HUES6 (cell line): Measurements from ENCODE around the gene PIP4K2C.

Experiments used
- H3K27ac ChIP-seq: 2 replicates; pipeline ENCODE4 v1.7.0; 2013; ENCODE audit warnings: low read depth, mild to moderate bottlenecking, low read length, inconsistent platforms
- H3K27me3 ChIP-seq: 2 replicates; pipeline ENCODE4 v1.6.1; 2013; ENCODE audit warnings: low read length; ENCODE audit not compliant: control insufficient read depth, insufficient read depth
- H3K36me3 ChIP-seq: 2 replicates; pipeline ENCODE4 v1.6.1; 2013; ENCODE audit warnings: low read length; ENCODE audit not compliant: control insufficient read depth, insufficient read depth
- H3K4me1 ChIP-seq: 2 replicates; pipeline ENCODE4 v1.6.1; 2013; ENCODE audit warnings: low read length; ENCODE audit not compliant: control insufficient read depth, insufficient read depth
- H3K4me3 ChIP-seq: 2 replicates; pipeline ENCODE4 v1.5.1; 2013; ENCODE audit warnings: low read depth, low read length
- H3K9ac ChIP-seq: one replicate; pipeline ENCODE4 v1.6.1; 2013; ENCODE audit warnings: mild to moderate bottlenecking, low read length
- H3K9me3 ChIP-seq: 2 replicates; pipeline ENCODE4 v1.6.1; 2013; ENCODE audit warnings: low read depth, low read length; ENCODE audit not compliant: control insufficient read depth, insufficient read depth

Gene PIP4K2C

DNA sequence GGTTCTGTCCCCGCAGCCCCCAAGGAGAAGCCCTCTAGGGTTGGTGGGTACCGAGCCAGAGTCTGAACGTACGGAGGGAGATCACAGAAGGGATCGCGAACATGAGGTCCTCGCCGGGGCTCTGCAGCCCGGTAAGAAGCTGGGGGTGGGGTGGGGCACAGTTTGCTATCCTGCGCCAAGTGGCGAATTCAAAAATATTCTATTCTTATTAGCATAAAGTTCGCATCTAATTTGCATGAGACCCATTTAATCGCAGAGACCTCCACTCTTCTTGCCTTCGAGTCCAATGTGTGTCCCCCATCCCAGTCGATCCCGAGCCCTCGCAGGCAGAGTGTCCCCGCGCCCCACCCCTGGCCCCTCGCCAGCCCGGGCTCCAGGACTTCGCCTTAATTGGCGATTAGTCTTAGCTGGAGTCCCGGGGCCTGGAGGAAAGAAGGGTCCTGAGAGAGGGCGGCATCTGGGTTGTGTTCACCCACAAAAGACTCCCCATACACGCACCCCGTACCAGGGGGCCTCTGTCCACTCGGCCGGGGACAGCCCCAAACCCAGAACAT is 19.6 kb downstream of the PIP4K2C start:
- Histone ChIP-seq H3K36me3 (peaks cover 13% of the 10 kb centered on the region), H3K9ac (no peak overlapping the region), H3K9me3 (no peaks in the 10 kb centered on the region), H3K4me1 (peaks cover 26% of the 10 kb centered on the region), H3K27me3 (peaks cover 40% of the 10 kb centered on the region), H3K27ac (no peak overlapping the region), H3K4me3 (peak overlapping the region; percentile 79)

GRCh38 chr12:57611108-57611826 is 20.3 kb downstream of the PIP4K2C start, which contains the start of gene ARHGEF25:
Gene ARHGEF25, plus strand, starts transcription at chr12:57611435. Its CDS starts 460 bp downstream, at chr12:57611895.
- H3K9ac ChIP-seq = no peak within 1 kb of the TSS
- peaks cover 46% of the 10 kb centered on the region for H3K27me3 ChIP-seq
- H3K27ac ChIP-seq = no peak within 1 kb of the TSS
- H3K4me3 ChIP-seq = peak within 1 kb of the TSS; percentile 79
- H3K4me1 ChIP-seq = peaks cover 24% of the 10 kb centered on the region
- H3K9me3 ChIP-seq = no peaks in the 10 kb centered on the region
- peaks cover 15% of the 10 kb centered on the region for H3K36me3 ChIP-seq

DNA sequence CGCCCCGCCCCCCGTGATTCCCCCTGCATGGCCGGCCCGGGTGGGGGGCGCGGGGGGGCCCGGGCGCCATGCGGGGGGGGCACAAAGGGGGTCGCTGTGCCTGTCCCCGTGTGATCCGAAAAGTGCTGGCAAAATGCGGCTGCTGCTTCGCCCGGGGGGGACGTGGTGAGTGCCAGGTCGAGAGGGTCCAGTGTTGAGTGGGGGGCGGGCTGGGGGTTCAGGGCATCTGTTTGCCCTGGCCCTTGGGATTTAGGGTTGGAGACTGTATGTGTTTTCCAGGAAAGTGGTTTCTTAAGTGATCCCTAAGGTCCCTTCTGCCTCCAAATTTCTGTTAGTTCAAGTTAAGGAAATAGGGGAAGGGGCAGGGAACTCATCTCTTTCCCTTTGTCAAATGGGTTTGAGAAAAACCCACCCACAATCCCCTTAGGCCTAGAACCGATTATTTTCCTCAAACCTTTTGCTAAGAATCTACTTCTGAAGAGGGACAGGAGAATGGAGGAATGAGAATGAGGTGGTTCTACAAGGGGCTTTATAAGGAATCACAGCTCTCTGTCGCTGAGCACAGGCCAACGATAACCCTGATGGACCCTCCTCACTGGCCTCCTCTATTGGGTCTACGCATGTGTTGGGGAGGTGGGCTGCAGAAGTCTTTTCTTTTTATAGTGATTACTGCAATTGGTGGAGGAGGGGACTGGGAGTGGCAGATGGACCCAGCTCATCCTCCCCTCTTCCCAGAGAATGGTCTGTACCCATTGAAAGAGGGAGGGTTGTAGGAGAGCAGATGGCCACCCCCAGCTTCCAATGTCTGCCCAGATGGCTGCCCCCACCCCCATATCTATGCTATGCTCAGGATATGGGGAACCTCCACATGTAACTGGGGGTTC is 21.1 kb downstream of the PIP4K2C start:
- Histone ChIP-seq H3K9me3 (no peaks in the 10 kb centered on the region), H3K36me3 (peaks cover 15% of the 10 kb centered on the region), H3K27me3 (peaks cover 53% of the 10 kb centered on the region), H3K4me1 (peaks cover 24% of the 10 kb centered on the region), H3K27ac (no peak overlapping the region), H3K4me3 (peak overlapping the region; percentile 79), H3K9ac (no peak overlapping the region)

DNA sequence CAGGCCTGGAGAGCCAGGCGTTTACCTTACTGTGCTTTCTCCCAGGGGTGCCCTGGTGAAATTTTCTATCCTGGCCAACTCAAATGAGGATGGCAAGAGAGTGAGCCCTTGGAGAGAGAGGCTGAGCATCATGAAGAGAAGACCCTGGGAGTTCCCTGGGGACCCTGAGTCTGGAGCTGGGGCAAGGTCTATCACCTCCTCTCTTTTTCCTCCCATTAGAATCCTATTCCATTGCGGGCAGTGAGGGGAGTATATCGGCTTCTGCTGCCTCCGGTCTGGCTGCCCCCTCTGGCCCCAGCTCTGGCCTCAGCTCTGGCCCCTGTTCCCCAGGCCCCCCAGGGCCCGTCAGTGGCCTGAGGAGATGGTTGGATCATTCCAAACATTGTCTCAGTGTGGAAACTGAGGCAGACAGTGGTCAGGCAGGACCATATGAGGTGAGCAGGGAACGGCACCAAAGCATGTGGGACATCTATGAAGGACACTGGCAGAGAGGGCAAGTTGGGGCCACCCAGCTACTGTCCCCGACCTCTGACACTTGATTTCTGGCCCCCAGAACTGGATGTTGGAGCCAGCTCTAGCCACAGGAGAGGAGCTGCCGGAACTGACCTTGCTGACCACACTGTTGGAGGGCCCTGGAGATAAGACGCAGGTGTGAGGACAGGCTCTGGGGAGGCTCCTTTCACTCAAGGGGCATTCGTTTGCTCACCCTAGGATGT is 21.9 kb downstream of the PIP4K2C start:
- peaks cover 10% of the 10 kb centered on the region for H3K36me3 ChIP-seq
- no peak overlapping the region for H3K27ac ChIP-seq
- H3K27me3 ChIP-seq = peaks cover 61% of the 10 kb centered on the region
- H3K9ac ChIP-seq = no peak overlapping the region
- peaks cover 24% of the 10 kb centered on the region for H3K4me1 ChIP-seq
- no peaks in the 10 kb centered on the region for H3K9me3 ChIP-seq
- peak overlapping the region; percentile 79 for H3K4me3 ChIP-seq

- peaks cover 68% of the 10 kb centered on the region for H3K27me3 ChIP-seq
- H3K36me3 ChIP-seq = peaks cover 6% of the 10 kb centered on the region; the same call in 1 of the 2 replicates
- H3K9me3 ChIP-seq = no peaks in the 10 kb centered on the region
- H3K4me1 ChIP-seq = peaks cover 24% of the 10 kb centered on the region
- peak overlapping the region; percentile 22; the same call in 1 of the 2 replicates for H3K4me3 ChIP-seq
- no peak overlapping the region for H3K27ac ChIP-seq
- no peak overlapping the region for H3K9ac ChIP-seq
Measured at GRCh38 chr12:57613427-57614109, 22.6 kb downstream of the PIP4K2C start.

GRCh38 chr12:57614178-57614947 is 23.4 kb downstream of the PIP4K2C start:
- Histone ChIP-seq H3K27ac (no peak overlapping the region), H3K9ac (no peak overlapping the region), H3K27me3 (peaks cover 76% of the 10 kb centered on the region), H3K4me3 (peak overlapping the region; percentile 22; the same call in 1 of the 2 replicates), H3K4me1 (peaks cover 23% of the 10 kb centered on the region; the same call in 1 of the 2 replicates), H3K36me3 (peaks cover 6% of the 10 kb centered on the region; the same call in 1 of the 2 replicates), H3K9me3 (no peaks in the 10 kb centered on the region)

- Histone ChIP-seq H3K4me3 (no peak overlapping the region), H3K9ac (no peak overlapping the region), H3K27ac (no peak overlapping the region), H3K4me1 (peaks cover 21% of the 10 kb centered on the region; the same call in 1 of the 2 replicates), H3K27me3 (peaks cover 83% of the 10 kb centered on the region), H3K9me3 (no peaks in the 10 kb centered on the region), H3K36me3 (peaks cover 6% of the 10 kb centered on the region; the same call in 1 of the 2 replicates)
Measured at GRCh38 chr12:57614948-57615500, 24.0 kb downstream of the PIP4K2C start.

DNA sequence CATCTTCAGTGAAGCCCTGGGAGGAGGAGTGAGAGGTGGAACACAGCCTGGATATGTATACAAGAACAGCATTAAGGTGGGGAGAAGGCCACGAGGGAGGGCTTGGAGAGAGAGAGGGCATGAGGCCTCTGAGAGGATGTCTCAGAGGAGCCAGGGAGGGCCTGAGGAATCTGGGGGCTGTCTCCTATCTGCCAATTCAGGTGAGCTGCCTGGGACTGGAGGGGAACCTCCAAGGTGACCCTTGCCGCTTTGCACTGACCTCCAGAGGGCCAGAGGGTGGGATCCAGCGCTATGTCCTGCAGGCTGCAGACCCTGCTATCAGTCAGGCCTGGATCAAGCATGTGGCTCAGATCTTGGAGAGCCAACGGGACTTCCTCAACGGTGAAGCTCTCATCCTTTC is 24.6 kb downstream of the PIP4K2C start:
- H3K9me3 ChIP-seq = no peaks in the 10 kb centered on the region
- no peak overlapping the region for H3K9ac ChIP-seq
- peaks cover 6% of the 10 kb centered on the region; the same call in 1 of the 2 replicates for H3K36me3 ChIP-seq
- no peak overlapping the region for H3K27ac ChIP-seq
- H3K4me1 ChIP-seq = peaks cover 23% of the 10 kb centered on the region; the same call in 1 of the 2 replicates
- peaks cover 86% of the 10 kb centered on the region for H3K27me3 ChIP-seq
- no peak overlapping the region for H3K4me3 ChIP-seq

- H3K27me3 ChIP-seq = peaks cover 91% of the 10 kb centered on the region
- H3K36me3 ChIP-seq = peaks cover 6% of the 10 kb centered on the region; the same call in 1 of the 2 replicates
- H3K27ac ChIP-seq = no peak overlapping the region
- H3K9me3 ChIP-seq = no peaks in the 10 kb centered on the region
- no peak overlapping the region for H3K9ac ChIP-seq
- H3K4me3 ChIP-seq = no peak overlapping the region
- peaks cover 31% of the 10 kb centered on the region; the same call in 1 of the 2 replicates for H3K4me1 ChIP-seq
Measured at GRCh38 chr12:57616383-57617101, 25.6 kb downstream of the PIP4K2C start.
